Fibroblast of pulmonary artery (primary cell): ENCODE measurements around the gene CHEK2.
"Not testable (repeated sequence)": the region's sequence is repeated elsewhere in the genome, so short reads cannot be mapped to it uniquely, and the experiment has no call there.

Experiments
- DNase-seq: peaks from one replicate; pipeline ENCODE4 v3.0.0-alpha.2; 2010; ENCODE audit warnings: low read depth
- H3K4me3 ChIP-seq: replicated peaks from 2 replicates; pipeline ENCODE4 v1.5.1; 2011; ENCODE audit warnings: low read depth, mild to moderate bottlenecking, control low read depth, low read length, moderate library complexity
- CTCF ChIP-seq: IDR thresholded peaks from 2 replicates; pipeline ENCODE4 v1.5.1; 2011; ENCODE audit warnings: mild to moderate bottlenecking, control low read depth, low read length, inconsistent platforms; ENCODE audit errors: missing control alignments

The CHEK2 gene

GRCh38 chr22:28766628-28767027 is 25.0 kb upstream of the CHEK2 start:
- no peak for TF ChIP-seq CTCF
- no peak for DNase-seq
- H3K4me3 ChIP-seq, result no peak overlapping the region

- not testable (repeated sequence) for H3K4me3 ChIP-seq, DNase-seq
These were observed 20.4 kb upstream of the CHEK2 start for GRCh38 chr22:28762000-28762399.

GRCh38 chr22:28761449-28761755 is 19.8 kb upstream of the CHEK2 start:
- H3K4me3 ChIP-seq, result no peak overlapping the region
- no peak for DNase-seq
- TF ChIP-seq CTCF, result no peak

GRCh38 chr22:28759861-28760560 is 18.4 kb upstream of the CHEK2 start:
- no peak for DNase-seq
- no peak overlapping the region for H3K4me3 ChIP-seq
- TF ChIP-seq CTCF, result no peak

- not testable (repeated sequence) for H3K4me3 ChIP-seq, DNase-seq
These were observed 12.9 kb upstream of the CHEK2 start for GRCh38 chr22:28754512-28754911.

GRCh38 chr22:28750471-28750881 is 8.9 kb upstream of the CHEK2 start:
- no peak for TF ChIP-seq CTCF
- H3K4me3 ChIP-seq, result no peak overlapping the region
- DNase-seq, result peak; percentile 88

GRCh38 chr22:28743852-28744251 is 2.2 kb upstream of the CHEK2 start:
- H3K4me3 ChIP-seq, result no peak overlapping the region
- DNase-seq, result no peak
- no peak for TF ChIP-seq CTCF

GRCh38 chr22:28742562-28742962 is 942 bp upstream of the CHEK2 start:
- peak overlapping the region; percentile 93 for H3K4me3 ChIP-seq
- no peak for DNase-seq
- no peak for TF ChIP-seq CTCF
